Body of pancreas (tissue), 4 donors: Measurements from ENCODE around the gene HPX.

Source experiments
- POLR2A ChIP-seq, 3 donors: fragments of 450-650 bp; IDR thresholded peaks; one replicate each; pipeline ENCODE4 v1.6.1; 2016; ENCODE audit warnings: antibody characterized with exemption in 3 of 3, mild to moderate bottlenecking in 2 of 3
- TF ChIP-seq, protein P1 (sequence below), 7 experiments: fragments of 450-650 bp in 4 of 7; fragments of 200-600 bp in 3 of 7; sonication (generic) in 3 of 7; IDR thresholded peaks; one replicate each; pipeline ENCODE4 v1.5.1; 2016 to 2019; ENCODE audit warnings: antibody characterized with exemption in 7 of 7

- no peak for TF ChIP-seq POLR2A (IDR thresholded peaks at IDR 0.05)
- TF ChIP-seq, protein P1, sequence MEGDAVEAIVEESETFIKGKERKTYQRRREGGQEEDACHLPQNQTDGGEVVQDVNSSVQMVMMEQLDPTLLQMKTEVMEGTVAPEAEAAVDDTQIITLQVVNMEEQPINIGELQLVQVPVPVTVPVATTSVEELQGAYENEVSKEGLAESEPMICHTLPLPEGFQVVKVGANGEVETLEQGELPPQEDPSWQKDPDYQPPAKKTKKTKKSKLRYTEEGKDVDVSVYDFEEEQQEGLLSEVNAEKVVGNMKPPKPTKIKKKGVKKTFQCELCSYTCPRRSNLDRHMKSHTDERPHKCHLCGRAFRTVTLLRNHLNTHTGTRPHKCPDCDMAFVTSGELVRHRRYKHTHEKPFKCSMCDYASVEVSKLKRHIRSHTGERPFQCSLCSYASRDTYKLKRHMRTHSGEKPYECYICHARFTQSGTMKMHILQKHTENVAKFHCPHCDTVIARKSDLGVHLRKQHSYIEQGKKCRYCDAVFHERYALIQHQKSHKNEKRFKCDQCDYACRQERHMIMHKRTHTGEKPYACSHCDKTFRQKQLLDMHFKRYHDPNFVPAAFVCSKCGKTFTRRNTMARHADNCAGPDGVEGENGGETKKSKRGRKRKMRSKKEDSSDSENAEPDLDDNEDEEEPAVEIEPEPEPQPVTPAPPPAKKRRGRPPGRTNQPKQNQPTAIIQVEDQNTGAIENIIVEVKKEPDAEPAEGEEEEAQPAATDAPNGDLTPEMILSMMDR (IDR thresholded peaks at IDR 0.05): no peak
Observed at GRCh38 chr11:6418557-6419008, 22.2 kb downstream of the HPX start.
